Measurements from ENCODE around the gene SYT15B.
"Not testable (repeated sequence)": the region's sequence is repeated elsewhere in the genome, so short reads cannot be mapped to it uniquely, and the experiment has no call there.

Gene SYT15B

DNA sequence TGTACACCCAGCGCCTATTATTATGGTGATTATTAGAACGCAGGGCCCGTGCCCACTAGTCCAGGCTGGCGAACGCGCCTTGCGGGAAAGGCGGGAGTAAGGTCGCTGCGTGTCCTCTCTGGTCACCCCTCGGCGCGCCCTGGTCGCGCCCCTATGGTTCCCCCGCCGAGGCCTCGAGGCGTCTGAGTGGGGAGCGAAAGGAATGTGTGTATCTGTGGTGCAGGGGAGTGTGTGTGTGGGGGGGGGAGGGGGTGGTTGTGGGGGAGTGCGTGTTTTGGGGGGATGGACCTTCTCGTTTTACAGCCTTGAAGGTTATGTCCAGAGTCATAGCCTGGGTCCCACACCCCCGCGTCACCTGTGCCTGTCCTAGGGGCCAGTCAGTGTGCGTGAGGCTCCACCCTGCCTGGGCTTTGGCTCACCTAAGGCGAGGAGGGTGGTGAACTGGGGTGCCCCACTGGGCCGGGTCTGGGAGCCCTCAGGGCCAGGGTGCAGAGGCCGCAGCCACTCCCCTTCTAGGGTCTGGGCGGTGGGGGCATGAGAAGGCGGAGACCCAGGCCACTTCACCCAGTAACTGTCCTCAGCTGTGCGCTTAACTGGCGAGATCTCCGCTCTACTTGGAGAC lies at the start of gene SYT15B:
Gene SYT15B, minus strand, starts transcription at position 39 of the 622 bp plus-strand sequence. CDS start 952 bp downstream, outside the sequence.
- not testable (repeated sequence) for DNase-seq

DNA sequence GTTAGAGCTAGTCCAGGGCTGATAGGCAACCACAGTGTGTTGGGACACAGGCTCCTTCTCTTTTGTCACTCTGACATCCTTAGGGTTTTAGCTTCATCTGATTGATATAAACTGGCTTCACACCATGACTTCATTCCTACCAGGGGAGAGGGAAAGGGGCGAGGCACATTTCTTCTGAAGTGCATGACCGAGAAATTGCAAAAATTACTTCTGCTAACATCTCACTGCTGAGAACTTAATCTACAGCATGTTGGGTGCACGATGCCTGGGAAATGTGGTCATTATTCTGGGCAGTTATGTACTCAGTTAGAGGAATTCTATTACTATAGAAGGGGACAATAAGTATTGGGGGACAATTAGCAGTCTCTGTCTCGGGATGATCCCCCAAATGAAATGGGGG lies 16.2 kb upstream of the SYT15B start:
- DNase-seq: not testable (repeated sequence)

DNA sequence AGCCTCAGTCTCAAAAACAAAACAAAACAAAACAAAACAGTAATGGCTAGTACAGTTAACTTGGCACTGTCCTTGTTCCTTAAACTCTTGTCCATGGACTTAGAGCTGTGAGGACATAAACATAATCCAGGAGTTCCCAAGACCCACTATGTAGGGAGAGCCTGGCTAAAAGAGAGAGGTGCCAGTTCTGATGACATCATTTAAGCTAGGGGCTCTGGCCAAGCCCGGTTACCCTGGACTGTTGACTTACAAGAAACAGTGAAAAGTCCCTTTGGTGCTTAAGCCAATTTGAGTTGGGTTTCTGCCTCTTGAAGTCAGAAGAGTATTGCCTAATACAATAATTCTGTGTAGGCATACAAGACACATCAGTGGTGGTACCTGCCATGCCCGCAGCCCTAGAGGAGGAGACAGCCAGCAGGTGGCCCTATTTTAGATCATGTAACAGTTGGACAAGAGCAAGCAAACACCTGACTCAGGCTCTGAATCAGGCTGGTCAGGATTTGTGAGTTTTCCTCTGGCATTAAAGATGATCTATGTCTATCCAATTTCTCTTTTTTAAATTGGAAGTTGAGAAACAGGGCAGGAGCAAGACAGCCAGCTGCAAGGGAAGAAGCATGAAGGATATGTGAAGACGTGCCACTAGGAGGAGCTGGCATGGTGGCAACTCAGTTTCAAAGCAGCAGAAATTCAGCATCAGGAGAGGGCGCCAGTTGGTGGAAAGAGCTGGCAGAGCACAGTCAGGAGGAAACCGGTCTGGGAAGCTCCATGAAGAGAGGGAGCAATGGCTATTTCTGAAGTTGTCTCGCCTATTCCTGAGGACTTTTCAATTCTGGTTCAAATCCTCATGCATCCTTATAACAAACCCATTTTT lies 12.2 kb upstream of the SYT15B start:
- peak; percentile 46 for DNase-seq

DNA sequence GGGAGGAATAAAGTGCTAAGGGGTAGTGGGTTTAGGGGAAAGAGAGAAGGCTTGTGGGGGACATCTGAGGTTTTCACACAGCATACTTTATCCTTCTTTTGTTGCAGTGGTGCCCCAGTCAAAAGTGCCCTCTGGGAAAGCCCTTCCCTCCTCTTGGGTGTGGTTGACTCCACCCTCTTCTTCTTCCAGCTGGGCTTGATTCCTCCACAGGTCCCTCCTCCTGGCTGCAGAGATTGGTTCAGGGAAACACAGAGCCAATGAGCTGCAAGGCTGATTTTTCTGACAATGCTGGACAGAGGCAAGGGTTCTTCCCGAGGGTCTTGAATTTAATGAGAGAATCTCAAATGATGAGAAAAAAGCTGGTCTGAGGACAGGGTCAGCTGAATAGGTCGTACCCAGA lies 7.4 kb upstream of the SYT15B start:
- not testable (repeated sequence) for DNase-seq

DNA sequence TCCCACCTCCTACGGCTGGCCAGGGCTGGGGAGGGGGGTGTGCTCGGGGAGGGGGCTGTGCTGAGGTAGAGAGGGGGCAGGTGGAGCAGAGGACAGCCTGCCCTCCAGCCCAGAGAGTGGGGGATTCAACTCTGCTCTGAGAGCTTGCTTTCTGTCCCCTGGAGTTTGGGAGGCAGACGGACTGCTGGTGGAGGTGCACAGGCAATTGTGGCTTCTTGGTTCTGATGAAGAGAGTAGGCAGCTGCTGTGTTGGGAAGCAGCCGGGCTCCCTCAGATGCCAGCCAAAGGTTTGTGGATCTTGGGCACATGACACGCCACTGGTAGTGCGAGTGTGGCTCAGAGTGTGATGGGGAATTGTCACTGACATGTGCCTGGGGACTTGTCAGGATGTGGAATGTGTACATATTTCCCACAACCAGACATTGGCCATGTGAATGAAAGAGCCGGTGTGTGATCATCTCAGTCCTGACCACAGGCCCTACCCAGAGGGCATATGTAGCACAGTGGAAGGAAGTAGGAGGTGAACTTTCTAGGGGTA lies 5.3 kb upstream of the SYT15B start:
- not testable (repeated sequence) for DNase-seq

DNA sequence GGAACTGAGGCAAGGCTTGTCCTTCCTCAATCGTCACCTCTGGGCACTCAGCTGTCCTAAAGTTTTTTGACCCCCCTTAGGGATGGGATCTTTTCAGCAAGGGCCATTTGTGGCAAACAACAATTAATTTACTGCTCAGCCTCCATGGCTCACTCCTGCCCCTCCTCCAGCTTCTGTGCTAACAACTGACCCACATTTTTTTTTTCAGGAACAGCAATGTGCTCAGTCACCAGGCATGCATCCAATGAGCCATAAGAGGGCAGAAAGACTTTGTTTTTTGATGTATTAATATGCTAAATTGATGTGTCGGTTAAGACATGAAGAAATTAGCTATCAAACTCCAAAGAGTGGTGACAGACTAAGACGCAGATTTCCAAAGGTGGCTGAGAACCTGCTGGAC lies 4.7 kb upstream of the SYT15B start:
- not testable (repeated sequence) for DNase-seq

DNA sequence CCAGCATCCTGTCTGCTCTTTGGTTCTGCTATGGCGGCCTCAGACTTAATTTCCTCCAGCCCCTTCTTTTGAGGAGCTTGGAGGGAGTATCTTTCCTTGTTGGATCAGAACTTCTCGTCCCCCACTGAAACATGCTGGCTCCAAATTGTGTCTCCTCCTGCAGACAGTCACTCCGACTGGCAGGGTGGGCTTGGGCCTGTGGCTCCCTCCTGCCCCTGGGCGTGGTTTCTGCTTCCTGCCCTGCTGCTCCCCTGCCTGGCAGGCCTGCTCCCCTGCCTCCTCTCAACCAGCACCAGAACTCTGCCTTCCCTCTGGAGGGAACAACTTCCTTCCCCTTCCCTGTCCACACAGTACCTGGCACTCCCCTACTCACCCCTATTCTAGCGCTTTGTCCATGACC lies 3.8 kb upstream of the SYT15B start:
- not testable (repeated sequence) for DNase-seq

DNA sequence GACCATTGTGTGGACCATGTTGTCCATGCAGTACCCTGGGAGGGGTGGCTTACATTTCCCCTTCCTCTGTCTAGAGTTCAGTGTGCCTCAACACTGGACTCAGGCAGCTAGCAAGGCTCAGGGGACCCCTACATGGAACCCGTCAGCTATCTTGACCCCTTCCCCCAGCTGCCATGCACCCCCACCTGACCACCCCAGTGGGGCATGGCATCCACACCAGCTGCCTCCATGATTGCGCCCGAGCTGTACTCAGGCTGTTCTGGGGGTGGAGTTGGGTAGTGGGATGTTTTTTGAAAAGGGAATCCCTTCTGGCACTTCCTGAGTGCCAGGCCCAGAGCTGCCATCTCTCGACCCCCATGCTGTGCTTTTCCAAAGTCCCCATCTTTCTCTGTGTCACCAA lies 1.8 kb upstream of the SYT15B start:
- not testable (repeated sequence) for DNase-seq

DNA sequence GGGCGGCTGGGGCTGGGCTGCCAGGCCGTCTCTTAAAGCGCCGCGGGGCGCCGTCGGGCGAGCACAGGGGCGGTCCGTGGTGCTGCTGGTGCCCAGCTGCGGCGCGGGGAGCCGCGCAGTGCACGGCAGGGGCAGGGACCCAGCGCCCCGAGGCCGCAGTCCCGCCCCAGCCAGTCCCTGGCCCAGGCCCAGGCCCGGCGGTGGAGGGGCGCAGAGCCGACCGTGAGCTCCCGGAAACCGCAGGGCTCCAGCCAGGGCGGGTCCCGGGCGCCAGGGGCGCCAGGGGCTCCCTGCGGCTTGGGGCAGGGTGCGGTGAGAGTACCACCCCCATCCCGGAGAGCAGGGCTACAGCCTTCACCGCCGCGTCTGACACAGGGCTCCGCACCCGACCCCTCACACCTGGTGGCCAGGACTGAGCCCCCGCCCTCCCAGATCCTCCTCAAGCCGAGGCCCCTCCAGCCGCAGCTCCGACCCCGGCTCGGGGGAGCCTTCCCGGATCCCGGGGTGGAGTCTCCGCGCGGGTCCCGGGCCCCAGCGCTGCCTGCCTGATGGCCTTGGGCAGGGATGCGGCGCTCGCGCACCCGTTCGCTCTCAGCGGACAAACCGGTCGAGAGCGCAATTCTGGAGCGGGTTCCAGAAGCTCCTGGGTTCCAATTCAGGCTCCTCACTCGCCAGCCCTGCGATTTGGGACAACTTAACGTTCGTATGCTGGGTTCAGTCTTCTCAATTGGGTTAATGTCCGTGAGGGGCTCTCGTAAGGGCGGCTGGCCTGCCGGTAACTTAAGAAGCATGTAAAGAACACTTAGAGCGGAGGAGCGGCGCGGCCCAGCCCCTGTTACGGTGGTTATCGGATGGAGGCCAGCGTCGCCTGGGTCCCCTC lies 478 bp downstream of the SYT15B start:
- DNase-seq: not testable (repeated sequence)

DNA sequence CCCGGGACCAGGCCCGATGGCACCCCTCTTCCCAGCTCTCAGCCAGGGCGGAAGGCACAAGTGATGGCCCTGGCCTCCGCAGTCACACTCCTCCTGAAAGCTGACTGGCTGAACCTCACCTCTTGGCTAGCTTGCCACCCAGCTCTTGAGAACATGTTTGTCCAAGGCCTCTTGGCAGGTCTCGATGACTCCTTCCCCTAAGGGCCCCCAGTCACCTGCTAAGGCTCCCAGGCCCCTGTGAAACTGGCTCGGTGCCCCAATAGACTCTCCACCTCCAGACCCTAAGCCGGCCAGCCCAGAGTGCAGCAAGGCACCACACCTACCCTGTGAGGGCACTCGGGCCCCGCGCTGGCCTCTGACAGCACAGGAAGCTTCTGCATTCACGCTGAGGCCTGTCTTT lies 4.5 kb downstream of the SYT15B start:
- not testable (repeated sequence) for DNase-seq

DNA sequence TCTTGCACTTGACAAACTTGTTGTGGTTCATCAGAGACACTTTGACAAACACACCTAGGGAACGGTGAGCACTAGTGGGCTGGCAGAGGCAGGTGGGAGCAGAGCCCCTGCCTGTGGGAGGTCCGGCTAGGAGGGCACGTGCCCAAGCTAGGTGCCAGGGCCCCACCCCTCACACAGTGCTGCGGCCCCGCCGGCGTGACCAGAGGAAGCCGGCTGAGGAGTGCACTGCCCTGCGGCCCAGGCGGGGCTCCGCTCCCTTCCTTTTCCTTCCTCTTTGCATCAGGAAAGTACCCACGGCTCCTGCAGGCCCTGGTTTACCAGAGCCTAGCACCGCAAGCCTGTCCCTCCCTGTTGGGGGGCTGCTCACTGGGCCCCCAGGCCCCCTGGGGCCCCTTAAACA lies 7.2 kb downstream of the SYT15B start:
- DNase-seq: not testable (repeated sequence)

DNA sequence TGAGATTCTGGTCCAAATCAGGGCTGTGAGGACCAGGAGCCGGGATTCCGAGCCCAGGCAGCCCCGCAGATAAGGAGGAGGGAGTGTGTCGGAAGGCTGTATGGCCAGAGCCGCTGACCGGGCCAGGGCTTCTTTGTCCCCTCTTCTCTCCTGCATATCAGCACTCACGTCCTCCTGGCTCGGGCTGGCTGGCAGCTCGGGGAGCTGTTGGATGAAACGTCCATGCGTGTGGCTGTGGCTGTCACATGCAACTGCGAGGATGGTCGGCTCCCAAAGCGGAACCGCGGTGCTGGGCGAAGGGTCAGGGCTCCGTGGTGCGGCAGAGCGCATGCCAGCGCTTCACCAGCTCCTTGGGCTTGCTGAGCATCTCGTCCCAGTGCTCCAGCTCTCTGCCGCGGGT lies 9.5 kb downstream of the SYT15B start:
- not testable (repeated sequence) for DNase-seq

DNA sequence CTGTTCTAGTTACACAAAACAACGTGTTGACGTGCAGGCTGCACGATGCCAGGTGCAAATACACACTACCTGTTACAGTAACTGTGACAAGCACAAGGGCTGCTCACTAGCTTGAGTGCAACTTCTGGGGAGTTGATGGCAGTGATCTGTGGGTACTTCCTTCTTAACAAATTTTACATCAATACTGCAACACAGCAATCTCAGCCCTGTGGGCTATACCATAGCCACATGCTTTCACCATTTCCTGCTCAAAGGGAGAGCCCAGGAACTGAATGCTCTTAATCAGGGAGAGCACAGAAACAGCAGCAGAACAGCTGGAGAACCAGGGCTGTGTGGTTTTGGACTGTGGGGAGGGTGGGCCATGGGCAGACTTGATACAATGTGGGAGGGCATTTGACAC lies 10.2 kb downstream of the SYT15B start:
- DNase-seq: not testable (repeated sequence)

DNA sequence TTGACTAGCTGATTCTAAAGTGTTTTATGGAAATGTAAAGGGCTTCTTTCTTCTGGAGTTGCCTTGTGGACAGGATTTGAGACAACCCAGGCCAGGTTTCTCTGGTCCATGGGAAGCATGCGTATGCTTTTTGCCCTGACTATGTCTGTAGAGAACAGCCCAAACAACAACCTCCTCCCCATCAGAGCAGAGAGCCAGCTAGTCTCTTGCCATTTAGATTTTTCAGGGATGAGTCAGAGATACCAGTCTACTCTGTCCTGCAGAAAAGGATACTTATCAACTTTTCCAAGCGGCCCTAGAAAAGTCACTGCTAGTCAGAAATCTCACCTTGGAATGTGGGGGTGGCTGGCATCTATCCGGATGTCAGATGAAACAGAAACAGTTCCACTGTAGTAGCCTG lies 11.6 kb downstream of the SYT15B start:
- DNase-seq: not testable (repeated sequence)

DNA sequence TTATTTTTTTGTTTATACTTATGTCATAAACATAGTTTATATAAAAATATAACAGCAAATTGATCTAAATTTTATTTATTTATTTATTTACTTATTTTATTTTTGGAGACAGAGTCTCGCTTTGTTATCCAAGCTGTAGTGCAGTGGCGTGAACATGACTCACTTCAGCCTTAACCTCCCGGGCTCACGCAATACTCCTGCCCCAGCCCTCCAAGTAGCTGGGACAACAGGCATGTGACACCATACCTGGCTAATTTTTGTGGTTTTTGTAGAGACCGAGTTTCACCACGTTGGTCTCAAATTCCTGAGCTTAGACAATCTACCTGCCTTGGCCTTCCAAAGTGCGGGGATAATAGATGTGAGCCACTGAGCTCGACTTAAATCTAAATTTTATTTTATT lies 13.0 kb downstream of the SYT15B start:
- not testable (repeated sequence) for DNase-seq

DNA sequence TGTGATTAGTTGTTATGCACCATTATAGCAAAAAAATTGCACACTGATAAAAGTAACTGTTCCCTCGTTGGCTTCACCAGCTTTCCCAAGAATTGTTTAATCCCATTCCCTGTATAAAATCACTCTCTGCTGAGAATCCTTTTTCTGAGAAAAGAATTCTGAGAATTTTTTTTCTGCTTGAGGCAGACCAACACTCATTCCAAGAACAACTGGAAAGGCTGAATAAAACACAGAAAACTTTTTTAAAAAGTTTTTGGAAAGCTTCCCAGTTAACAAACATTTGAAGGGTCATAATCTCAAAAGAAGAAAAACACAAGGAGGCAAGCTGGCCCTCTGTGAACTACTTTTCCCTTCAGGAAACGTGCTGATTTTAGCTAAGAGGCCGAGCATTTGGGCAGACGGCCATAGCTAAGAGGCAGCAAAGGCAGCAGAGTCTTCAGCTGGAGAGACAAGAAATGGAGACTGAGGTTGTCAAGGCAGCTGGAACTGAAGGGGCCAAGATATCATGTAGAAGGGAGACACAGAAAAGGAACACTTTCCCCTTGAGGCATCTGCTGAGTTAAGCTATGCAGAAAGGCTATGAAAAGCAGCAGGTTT lies 16.5 kb downstream of the SYT15B start:
- not testable (repeated sequence) for DNase-seq

DNA sequence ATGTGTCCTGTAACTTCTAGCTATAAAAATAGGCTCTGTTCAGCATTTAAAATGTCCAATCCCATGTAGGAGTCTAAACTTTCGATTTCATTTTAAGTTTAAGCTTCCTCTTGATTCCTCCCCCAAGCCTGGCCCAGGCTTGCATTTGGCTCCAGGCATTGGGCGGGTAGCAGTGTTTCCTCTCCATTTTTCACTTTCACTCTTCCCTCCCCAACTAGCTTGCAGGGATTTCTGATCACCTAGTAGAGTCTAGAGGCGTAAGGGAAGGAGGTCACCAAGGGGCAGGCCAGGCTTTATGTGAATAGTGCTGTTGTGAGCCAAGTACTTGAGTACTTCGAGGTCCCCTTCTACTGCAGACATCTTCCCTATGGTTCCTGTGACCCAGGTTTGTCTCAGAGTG lies 18.5 kb downstream of the SYT15B start:
- DNase-seq: not testable (repeated sequence)

DNA sequence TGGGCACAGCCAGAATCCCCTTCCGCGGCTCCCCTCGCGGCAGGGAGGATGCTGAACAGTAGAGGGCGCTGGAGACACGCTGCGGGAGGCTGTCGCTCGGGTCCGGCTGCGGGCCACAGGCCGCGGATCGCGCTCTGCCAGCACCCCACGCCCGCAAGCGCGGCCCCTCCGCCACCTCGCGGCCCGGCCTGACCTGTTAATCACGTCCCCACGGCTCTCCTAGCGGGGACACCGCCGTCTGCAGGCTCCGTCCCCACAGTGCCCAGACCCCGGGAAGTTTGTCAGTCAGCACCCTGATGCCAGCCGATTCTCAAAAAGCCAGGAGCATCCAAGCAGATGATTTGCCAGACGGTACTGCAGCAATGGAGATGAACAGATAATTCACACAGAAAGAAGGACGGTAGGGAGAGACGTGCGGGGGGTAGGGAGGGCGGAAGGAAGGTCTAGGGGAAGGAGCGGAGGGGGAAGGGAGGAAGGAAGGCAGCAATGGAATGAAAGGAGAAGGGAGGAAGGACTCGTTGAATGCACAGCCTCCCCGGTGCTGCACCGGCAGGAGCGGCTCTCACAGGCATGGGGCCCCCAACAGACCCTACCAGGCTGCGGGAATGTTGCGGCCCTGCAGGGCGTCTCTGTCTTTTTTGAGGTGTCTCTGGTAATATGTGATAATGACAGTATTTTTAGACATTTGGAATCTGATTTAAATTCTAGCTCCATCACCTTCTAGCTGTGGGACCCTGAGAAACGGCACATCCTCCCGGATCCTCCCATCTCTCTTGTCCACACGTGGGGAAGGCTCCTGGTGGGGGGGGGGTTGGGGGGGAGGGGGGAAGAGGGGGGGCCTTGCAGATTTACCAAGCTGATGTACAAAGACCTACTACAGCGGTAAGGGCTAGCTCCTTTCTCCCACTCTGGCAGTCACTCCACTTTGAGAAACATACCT lies 19.5 kb downstream of the SYT15B start:
- not testable (repeated sequence) for DNase-seq

DNA sequence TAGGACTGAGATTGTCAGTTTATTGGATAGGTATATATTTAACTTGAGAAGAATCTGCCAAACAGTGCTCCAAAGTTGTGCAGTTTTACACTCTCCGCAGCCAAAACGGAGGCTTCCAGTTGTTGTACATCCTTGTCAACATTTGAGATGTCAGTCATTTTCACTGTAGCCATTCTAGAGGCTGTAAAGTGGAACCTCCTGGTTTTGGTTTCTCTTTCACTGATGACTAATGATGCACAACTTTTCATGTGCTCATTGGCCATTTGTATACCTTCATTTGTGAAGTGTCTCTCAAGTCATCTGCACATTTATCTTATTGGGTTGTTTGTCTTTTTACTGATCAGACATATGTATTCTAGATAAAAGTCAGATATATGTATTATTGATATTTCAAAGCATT lies 22.5 kb downstream of the SYT15B start:
- not testable (repeated sequence) for DNase-seq

DNA sequence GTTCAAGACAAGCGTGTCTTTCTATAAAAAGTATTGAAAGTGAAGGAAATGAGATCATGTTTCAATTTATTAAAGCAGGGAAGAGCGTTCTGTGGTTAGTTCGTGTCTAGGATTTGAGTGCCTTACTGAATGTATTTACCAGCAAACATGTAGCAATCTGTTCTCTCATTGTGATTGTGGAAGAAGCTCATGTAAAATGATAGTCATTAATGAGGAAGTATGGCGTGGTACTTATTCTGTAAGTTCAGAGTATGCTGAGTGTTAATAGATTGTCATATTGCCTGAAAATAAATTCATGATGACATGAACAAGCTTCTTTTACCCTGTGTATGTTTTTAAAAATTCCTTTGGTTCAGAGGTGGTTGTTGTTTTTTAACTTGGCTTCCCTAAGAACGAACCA lies 32.5 kb downstream of the SYT15B start:
- DNase-seq: not testable (repeated sequence)

DNA sequence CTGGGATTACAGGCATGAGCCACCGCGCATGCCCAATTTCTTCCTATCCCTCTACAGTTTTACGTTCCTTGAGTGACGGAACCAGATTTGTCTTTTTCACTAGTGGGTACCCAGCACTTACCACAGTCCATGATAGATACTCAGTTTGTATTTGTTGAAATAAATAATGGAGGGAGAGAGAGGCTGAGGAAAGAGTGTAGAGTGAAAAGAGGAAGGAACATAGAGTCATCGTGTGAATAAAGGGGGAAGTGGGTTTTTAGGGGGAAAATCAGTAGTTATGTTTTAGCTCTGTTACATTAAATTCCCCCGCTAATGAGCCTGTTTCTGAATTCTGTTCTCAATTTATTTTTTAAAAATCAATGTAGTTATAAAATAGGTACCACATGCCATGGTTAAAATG lies 37.7 kb downstream of the SYT15B start:
- DNase-seq: not testable (repeated sequence)
